Mesodermal cell (in vitro differentiated cells): ENCODE measurements around the gene MIS18A.

Experiments used
- H3K27ac ChIP-seq: 2 replicates; pipeline ENCODE4 v1.7.0; 2013; ENCODE audit warnings: mild to moderate bottlenecking, low read depth, low read length, moderate library complexity; ENCODE audit not compliant: severe bottlenecking
- H3K36me3 ChIP-seq: 2 replicates; pipeline ENCODE4 v1.7.1; 2013; ENCODE audit warnings: mild to moderate bottlenecking, low read length, moderate library complexity; ENCODE audit not compliant: control insufficient read depth, insufficient read depth
- H3K4me1 ChIP-seq: one replicate; pipeline ENCODE4 v1.7.1; 2013; ENCODE audit warnings: mild to moderate bottlenecking, low read length; ENCODE audit not compliant: insufficient read depth, control insufficient read depth, poor library complexity, severe bottlenecking
- H3K4me3 ChIP-seq: 2 replicates; pipeline ENCODE4 v1.7.0; 2013; ENCODE audit warnings: low read length, control low read depth, mild to moderate bottlenecking; ENCODE audit not compliant: insufficient read depth, poor library complexity, severe bottlenecking; ENCODE audit errors: extremely low read depth
- H3K9me3 ChIP-seq: 2 replicates; pipeline ENCODE4 v1.7.1; 2013; ENCODE audit warnings: mild to moderate bottlenecking, low read length, moderate library complexity; ENCODE audit not compliant: control insufficient read depth
- WGBS, 2 experiments: methylation state at CpG; one replicate each; pipeline ENCODE4 v1.1.5; 2013; ENCODE audit warnings: missing lambda C conversion rate in 2 of 2; ENCODE audit not compliant: insufficient coverage in 2 of 2; 5-methylcytosine and 5-hydroxymethylcytosine counted together

Gene MIS18A

DNA sequence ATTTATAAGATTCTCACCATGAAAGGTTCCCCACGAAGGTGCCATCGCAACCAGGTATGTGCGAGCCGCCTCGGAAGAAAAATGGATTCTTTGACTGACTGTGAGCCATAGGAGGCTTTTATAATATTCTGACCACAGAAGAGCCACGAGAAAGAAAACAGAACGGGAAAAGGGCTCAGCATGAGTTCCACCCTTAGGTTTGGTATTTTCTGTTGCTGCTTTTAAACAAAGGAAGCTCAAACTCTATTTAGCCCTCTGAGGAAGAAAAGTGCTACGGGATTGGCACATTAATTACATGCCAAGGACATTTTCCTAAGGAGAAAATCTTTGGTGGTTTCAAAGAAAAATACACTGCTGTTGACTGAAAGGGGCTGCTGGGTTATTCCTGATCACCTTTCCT, 39.3 kb downstream of the MIS18A start:
- Histone ChIP-seq H3K9me3 (peaks cover under 1% of the 10 kb centered on the region), H3K4me3 (no peak overlapping the region), H3K36me3 (no peaks in the 10 kb centered on the region), H3K4me1 (no peaks in the 10 kb centered on the region), H3K27ac (no peak overlapping the region)
- WGBS, 2 experiments = 63 to 71% methylated on average over 7 to 8 of the region's 8 CpGs

DNA sequence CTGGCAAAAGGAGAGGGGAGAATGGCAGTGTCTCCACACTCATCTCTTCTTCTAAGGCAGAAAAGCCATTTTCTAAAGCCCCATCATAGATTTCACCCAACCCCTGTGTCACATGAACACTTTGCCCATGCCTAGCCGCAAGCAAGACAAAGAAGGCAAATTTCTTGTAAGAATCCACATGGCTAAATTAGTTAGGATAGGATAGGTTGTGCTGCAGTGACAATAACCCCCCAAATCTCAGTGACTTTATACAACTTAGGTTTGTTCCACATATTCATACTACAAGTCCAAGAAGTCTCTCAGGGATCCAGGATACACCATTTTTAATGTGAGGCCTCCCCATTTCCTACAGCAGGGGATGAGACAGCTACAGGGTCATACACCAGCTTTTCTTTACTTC, 40.8 kb downstream of the MIS18A start:
- Histone ChIP-seq H3K27ac (no peak overlapping the region), H3K4me1 (no peaks in the 10 kb centered on the region), H3K36me3 (no peaks in the 10 kb centered on the region), H3K9me3 (peaks cover 3% of the 10 kb centered on the region), H3K4me3 (no peak overlapping the region)
- no CpG with 5 or more reads among the region's 1 CpG for WGBS, 2 experiments

DNA sequence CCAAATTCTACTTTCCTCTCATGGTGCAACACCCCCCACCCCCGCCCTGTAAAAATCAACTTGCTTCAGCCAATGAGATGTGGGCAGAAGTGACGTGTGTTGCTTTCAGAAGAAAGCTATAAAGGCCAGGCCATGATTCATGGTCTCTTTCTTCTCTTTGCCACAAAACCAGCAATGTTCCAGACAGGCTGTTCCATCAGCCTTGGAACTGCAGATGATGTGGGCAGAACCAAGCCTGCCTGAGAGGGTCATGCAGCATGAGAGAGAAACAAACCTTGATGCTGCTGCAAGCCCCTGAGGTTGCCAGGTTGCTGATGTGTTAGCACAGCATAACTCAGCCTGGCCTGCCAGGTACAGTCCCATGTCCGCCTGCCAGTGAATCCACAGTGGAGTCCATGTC, 41.8 kb downstream of the MIS18A start:
- WGBS, 2 experiments = 83 to 100% methylated on average over 1 of the region's 3 CpGs
- H3K27ac ChIP-seq = no peak overlapping the region

GRCh38 chr21:32233722-32234301, 45.0 kb downstream of the MIS18A start:
- 77 to 83% methylated on average over 2 to 3 of the region's 4 CpGs for WGBS, 2 experiments

More for the DNA sequence above, 41.8 kb downstream of the MIS18A start:
- H3K4me3 ChIP-seq = no peak overlapping the region
- no peaks in the 10 kb centered on the region for H3K36me3 ChIP-seq
- H3K4me1 ChIP-seq = no peaks in the 10 kb centered on the region
- peaks cover 3% of the 10 kb centered on the region for H3K9me3 ChIP-seq

GRCh38 chr21:32233055-32233546, 45.7 kb downstream of the MIS18A start:
- H3K27ac ChIP-seq = no peak overlapping the region
- WGBS, 2 experiments = 92 to 96% methylated on average over 4 of the region's 4 CpGs
- H3K4me1 ChIP-seq = no peaks in the 10 kb centered on the region
- H3K36me3 ChIP-seq = no peaks in the 10 kb centered on the region
- H3K9me3 ChIP-seq = peaks cover 3% of the 10 kb centered on the region
- no peak overlapping the region for H3K4me3 ChIP-seq

More at GRCh38 chr21:32233722-32234301, 45.0 kb downstream of the MIS18A start:
- H3K4me3 ChIP-seq = no peak overlapping the region
- no peak overlapping the region for H3K27ac ChIP-seq
- no peaks in the 10 kb centered on the region for H3K36me3 ChIP-seq
- peaks cover 3% of the 10 kb centered on the region for H3K9me3 ChIP-seq
- H3K4me1 ChIP-seq = no peaks in the 10 kb centered on the region

DNA sequence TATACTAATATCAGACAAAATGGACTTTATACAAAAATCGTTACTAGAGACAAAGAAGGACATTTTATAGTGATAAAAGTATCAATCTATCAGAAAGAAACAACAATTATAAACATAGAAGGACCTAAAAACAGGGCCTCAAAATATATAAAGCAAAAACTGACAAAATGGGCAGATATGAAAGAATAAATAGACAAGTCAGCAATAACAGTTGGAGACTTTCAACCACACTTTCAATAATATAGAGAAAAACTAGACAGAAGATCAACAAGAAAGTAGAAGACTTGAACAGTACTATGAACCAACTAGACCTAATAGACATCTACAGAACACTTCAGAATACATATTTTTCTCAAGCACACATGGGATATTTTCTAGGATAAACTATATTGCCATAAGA, 52.4 kb downstream of the MIS18A start:
- no peak overlapping the region for H3K4me3 ChIP-seq
- no peak overlapping the region for H3K27ac ChIP-seq
- no peaks in the 10 kb centered on the region for H3K9me3 ChIP-seq
- H3K36me3 ChIP-seq = no peaks in the 10 kb centered on the region
- no peaks in the 10 kb centered on the region for H3K4me1 ChIP-seq
- WGBS, 2 experiments = no CpG with 5 or more reads among the region's 1 CpG
